HFF-Myc (cell line): ENCODE measurements around the gene PRKG1.

Experiments
- DNase-seq: peaks from one replicate; pipeline ENCODE4 v3.0.0-alpha.2; 2011; ENCODE audit warnings: low read depth; ENCODE audit errors: extremely low read depth
- H3K4me3 ChIP-seq: replicated peaks from 2 replicates; pipeline ENCODE4 v1.5.1; 2011; ENCODE audit warnings: low read depth, mild to moderate bottlenecking, control low read depth, low read length
- TF ChIP-seq, protein P1 (sequence below): IDR thresholded peaks from 2 replicates; pipeline ENCODE4 v1.5.1; 2012; ENCODE audit warnings: mild to moderate bottlenecking, low read depth, low read length, control low read depth; ENCODE audit errors: missing control alignments

The PRKG1 gene

DNA sequence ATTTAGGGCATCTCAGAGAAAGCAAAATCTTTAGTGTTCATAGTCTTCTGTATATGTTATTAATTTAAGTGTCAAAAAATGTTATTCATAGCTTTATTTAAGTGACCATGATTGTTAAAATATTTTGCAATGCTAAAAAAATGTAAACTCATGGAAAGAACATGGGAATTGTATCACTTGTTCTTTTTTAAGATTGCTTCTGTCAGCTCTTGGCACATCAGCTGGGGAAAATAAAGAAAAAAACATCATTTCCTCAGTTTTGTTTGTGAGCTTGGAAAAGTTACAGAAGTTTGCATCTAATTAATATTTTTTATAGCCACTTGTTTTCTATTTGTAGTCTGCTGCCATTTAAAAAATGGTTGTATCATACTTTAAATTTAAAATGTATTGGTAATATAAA is 911.0 kb downstream of the PRKG1 start:
- TF ChIP-seq, protein P1, sequence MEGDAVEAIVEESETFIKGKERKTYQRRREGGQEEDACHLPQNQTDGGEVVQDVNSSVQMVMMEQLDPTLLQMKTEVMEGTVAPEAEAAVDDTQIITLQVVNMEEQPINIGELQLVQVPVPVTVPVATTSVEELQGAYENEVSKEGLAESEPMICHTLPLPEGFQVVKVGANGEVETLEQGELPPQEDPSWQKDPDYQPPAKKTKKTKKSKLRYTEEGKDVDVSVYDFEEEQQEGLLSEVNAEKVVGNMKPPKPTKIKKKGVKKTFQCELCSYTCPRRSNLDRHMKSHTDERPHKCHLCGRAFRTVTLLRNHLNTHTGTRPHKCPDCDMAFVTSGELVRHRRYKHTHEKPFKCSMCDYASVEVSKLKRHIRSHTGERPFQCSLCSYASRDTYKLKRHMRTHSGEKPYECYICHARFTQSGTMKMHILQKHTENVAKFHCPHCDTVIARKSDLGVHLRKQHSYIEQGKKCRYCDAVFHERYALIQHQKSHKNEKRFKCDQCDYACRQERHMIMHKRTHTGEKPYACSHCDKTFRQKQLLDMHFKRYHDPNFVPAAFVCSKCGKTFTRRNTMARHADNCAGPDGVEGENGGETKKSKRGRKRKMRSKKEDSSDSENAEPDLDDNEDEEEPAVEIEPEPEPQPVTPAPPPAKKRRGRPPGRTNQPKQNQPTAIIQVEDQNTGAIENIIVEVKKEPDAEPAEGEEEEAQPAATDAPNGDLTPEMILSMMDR, result no peak
- no peak overlapping the region for H3K4me3 ChIP-seq

DNA sequence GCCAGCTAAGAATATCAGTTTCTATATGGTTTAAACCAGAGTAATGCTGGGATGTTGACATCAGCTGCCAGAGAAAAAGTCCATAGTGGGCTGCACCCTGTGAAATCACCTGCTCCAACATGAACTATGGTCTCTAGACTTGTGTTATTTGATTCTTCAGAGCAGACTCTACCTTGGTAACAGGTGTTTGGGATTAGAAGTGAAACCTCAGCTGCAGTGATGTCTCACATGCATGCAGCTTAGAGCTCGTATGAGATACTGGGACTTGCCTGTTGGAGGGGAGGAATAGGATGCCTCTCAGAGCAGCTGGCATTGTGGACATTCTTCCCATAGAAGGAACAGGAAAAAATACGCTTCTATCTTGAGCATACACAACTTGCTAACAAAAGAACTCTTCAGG is 912.2 kb downstream of the PRKG1 start:
- TF ChIP-seq, protein P1, result no peak
- H3K4me3 ChIP-seq, result no peak overlapping the region
- no peak for DNase-seq

More for the DNA sequence above, 911.0 kb downstream of the PRKG1 start:
- no peak for DNase-seq

DNA sequence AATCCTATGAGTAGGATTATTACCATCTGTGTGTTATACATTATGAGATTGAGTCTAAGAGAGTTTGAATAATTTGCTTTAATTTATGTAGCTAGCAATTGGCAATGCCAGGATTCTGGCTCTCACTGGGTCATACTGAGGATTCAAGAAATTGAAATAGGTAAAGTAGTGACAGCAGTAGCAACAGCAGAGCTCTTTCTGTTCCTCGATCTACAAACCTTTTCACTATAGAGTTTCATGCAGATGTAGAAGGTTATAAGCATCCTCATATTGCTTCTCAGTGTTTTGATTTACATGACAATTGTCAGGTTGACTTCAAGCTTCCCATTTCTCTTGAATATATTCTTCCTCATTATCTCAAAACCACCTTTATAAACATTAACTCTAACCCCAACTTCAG is 919.2 kb downstream of the PRKG1 start:
- no peak overlapping the region for H3K4me3 ChIP-seq
- DNase-seq, result no peak
- TF ChIP-seq, protein P1, result no peak

DNA sequence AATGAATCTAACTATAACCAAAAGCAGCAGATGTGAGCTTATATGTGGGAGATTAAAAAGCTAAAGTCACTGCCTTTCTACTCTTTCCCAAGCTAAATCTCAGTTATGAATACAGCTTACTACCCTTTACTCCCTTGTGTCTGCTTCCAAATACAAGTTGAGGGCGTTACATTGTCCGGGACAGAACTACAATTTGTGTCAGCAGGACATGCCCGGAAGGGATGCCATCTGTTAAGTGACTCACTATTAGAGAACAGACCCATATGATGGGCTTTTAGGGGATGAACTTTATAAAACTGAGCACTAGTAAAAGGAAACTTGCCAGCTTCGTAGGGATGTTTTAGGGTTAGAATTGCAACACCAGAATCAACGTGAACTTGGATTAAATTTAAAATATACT is 924.8 kb downstream of the PRKG1 start:
- peak; percentile 22 for DNase-seq
- TF ChIP-seq, protein P1, result no peak

DNA sequence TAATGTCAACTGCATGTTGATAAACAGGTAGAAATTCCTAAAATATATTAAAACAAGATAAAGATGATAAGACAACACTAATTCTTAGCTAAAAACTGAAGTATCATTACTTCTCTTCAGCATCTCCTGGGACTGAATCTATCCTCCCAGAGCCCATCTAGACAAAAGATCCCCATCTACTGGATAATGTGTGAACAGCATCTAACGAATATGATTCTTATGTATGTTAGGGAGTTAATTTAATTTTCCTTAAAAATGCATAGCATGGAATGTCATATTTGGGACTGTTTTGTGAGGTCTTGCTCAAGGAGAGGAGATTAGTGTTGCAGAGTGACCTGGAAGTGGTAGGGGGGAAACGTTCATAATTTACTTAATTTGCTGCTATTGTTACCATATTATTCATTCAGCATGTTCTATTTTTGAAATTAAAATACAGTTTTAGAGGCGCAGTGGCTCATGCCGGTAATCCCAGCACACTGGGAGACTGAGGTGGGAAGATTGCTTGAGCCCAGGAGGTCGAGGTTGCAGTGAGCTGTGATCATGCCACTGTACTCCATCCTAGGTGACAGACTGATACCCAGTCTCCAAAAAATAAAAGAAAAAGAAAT is 930.2 kb downstream of the PRKG1 start:
- H3K4me3 ChIP-seq, result no peak overlapping the region
- peak; percentile 33 for DNase-seq
- TF ChIP-seq, protein P1, result peak; percentile 54

More for the DNA sequence above, 924.8 kb downstream of the PRKG1 start:
- no peak overlapping the region for H3K4me3 ChIP-seq

DNA sequence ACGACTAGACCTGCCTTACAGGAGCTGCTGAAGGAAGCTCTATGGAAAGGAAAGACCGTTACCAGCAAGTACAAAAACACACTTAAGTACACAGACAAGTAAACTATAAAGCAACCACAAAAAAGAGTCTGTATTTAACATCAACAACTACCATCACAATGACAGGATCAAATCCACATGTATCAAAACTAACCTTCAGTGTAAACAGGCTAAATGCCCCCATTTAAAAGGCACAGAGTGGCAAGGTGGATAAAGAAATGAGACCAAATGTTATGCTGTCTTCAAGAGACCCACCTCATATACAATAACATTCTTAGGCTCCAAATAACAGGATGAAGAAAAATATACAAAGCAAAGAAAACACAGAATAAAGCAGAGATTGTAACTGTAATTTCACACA is 932.8 kb downstream of the PRKG1 start:
- no peak overlapping the region for H3K4me3 ChIP-seq
- no peak for DNase-seq
- TF ChIP-seq, protein P1, result no peak

DNA sequence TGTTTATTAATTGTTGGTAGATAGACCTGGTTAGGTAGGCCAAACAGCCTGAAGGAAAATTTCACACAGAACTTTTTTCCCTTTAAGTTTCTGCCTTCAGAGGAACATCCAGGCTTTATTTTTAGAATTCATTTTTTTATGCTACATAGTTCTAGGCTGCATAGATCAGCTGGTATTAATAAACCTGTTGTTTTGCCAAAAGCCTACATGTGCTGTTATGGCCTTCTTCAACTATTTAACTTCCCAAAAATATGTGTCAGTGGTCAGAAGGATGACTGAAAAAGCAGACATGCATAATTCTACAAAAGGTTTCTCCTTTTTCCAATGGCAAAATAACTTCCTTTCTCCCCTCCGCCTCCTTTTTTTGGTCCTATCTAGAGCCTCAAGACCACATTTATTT is 936.8 kb downstream of the PRKG1 start:
- H3K4me3 ChIP-seq, result no peak overlapping the region
- DNase-seq, result no peak
- TF ChIP-seq, protein P1, result no peak
